Mesenchymal stem cell (in vitro differentiated cells and primary cell): Measurements from ENCODE around the gene COL27A1.

Experiments used
- DNase-seq: peaks from one replicate; pipeline ENCODE4 v3.0.0-alpha.2; 2013
- H2AFZ ChIP-seq: one replicate; pipeline ENCODE4 v1.6.1; 2013; ENCODE audit warnings: low read depth, mild to moderate bottlenecking, control low read depth, inconsistent platforms, low read length, moderate library complexity
- H2AK5ac ChIP-seq: 2 replicates; pipeline ENCODE4 v1.6.1; 2013; ENCODE audit warnings: low read length, moderate library complexity, mild to moderate bottlenecking, inconsistent platforms; ENCODE audit not compliant: severe bottlenecking
- H2BK120ac ChIP-seq: one replicate; pipeline ENCODE4 v1.6.1; 2013; ENCODE audit warnings: low read depth, mild to moderate bottlenecking, inconsistent platforms, low read length, moderate library complexity
- H2BK12ac ChIP-seq, 2 experiments: one replicate each; pipeline ENCODE4 v1.6.1; 2013; ENCODE audit warnings: inconsistent platforms in 2 of 2, low read length in 2 of 2, mild to moderate bottlenecking in 2 of 2, moderate library complexity in 2 of 2, control low read depth in 1 of 2
- H2BK15ac ChIP-seq: one replicate; pipeline ENCODE4 v1.6.1; 2013; ENCODE audit warnings: mild to moderate bottlenecking, low read depth, inconsistent platforms; ENCODE audit not compliant: poor library complexity, severe bottlenecking
- H2BK5ac ChIP-seq: 2 replicates; pipeline ENCODE4 v1.6.1; 2013; ENCODE audit warnings: low read depth, mild to moderate bottlenecking, low read length, control low read depth, inconsistent platforms; ENCODE audit not compliant: poor library complexity, severe bottlenecking
- H3K14ac ChIP-seq, 2 experiments: one replicate each; pipeline ENCODE4 v1.6.1; 2013; ENCODE audit warnings: inconsistent platforms in 2 of 2, low read length in 2 of 2, control low read depth in 1 of 2, mild to moderate bottlenecking in 1 of 2, moderate library complexity in 1 of 2
- H3K18ac ChIP-seq, 2 experiments: one replicate each; pipeline ENCODE4 v1.6.1; 2013; ENCODE audit warnings: inconsistent platforms in 2 of 2, low read length in 2 of 2, control low read depth in 1 of 2, low read depth in 1 of 2, mild to moderate bottlenecking in 1 of 2
- H3K23ac ChIP-seq, 2 experiments: one replicate each; pipeline ENCODE4 v1.6.1; 2013; ENCODE audit warnings: inconsistent platforms in 2 of 2, low read length in 2 of 2, mild to moderate bottlenecking in 2 of 2, moderate library complexity in 2 of 2, control low read depth in 1 of 2
- H3K27ac ChIP-seq: 2 replicates; pipeline ENCODE4 v1.5.1; 2013; ENCODE audit warnings: mild to moderate bottlenecking, moderate library complexity, low read length, control low read depth, inconsistent platforms; ENCODE audit not compliant: poor library complexity, severe bottlenecking
- H3K27me3 ChIP-seq, 2 experiments: 2 replicates each; pipeline versions ENCODE4 v1.6.1 to v1.7.0; 2013; ENCODE audit warnings: low read length in 2 of 2, mild to moderate bottlenecking in 2 of 2, moderate library complexity in 2 of 2, control low read depth in 1 of 2, inconsistent platforms in 1 of 2; ENCODE audit not compliant: control insufficient read depth in 1 of 2, insufficient read depth in 1 of 2
- H3K36me3 ChIP-seq, 2 experiments: 2 replicates each; pipeline versions ENCODE4 v1.6.1 to v1.7.0; 2013; ENCODE audit warnings: low read length in 2 of 2, control low read depth in 1 of 2, inconsistent platforms in 1 of 2, low read depth in 1 of 2, mild to moderate bottlenecking in 1 of 2; ENCODE audit not compliant: insufficient read depth in 2 of 2, control insufficient read depth in 1 of 2
- H3K4ac ChIP-seq, 2 experiments: one replicate each; pipeline ENCODE4 v1.6.1; 2013; ENCODE audit warnings: inconsistent platforms in 2 of 2, low read length in 2 of 2, mild to moderate bottlenecking in 2 of 2, moderate library complexity in 2 of 2, control low read depth in 1 of 2, low read depth in 1 of 2
- H3K4me1 ChIP-seq: 2 replicates; pipeline ENCODE4 v1.6.1; 2013; ENCODE audit warnings: low read depth, low read length, control low read depth; ENCODE audit not compliant: control insufficient read depth, insufficient read depth
- H3K4me2 ChIP-seq: 2 replicates; pipeline ENCODE4 v1.6.1; 2013; ENCODE audit warnings: low read length, mild to moderate bottlenecking, inconsistent platforms; ENCODE audit not compliant: poor library complexity, severe bottlenecking
- H3K4me3 ChIP-seq, 2 experiments: 2 replicates each; pipeline versions ENCODE4 v1.5.1 to v1.7.0; 2013; ENCODE audit warnings: low read length in 2 of 2, mild to moderate bottlenecking in 2 of 2, control low read depth in 1 of 2, low read depth in 1 of 2; ENCODE audit not compliant: insufficient read depth in 1 of 2
- H3K79me1 ChIP-seq: replicated peaks from 2 replicates; pipeline ENCODE4 v1.6.1; 2013; ENCODE audit warnings: mild to moderate bottlenecking, control low read depth, low read length, inconsistent platforms; ENCODE audit not compliant: poor library complexity, severe bottlenecking
- H3K9ac ChIP-seq: 2 replicates; pipeline ENCODE4 v1.7.0; 2013; ENCODE audit warnings: mild to moderate bottlenecking, low read length, moderate library complexity
- H3K9me3 ChIP-seq: 2 replicates; pipeline ENCODE4 v1.7.0; 2013; ENCODE audit warnings: mild to moderate bottlenecking, low read length; ENCODE audit not compliant: control insufficient read depth
- H4K8ac ChIP-seq: one replicate; pipeline ENCODE4 v1.6.1; 2013; ENCODE audit warnings: inconsistent platforms, mild to moderate bottlenecking, low read length, moderate library complexity
- H4K91ac ChIP-seq: one replicate; pipeline ENCODE4 v1.6.1; 2013; ENCODE audit warnings: mild to moderate bottlenecking, low read length, inconsistent platforms
- WGBS: methylation state at CpG from one replicate; pipeline ENCODE4 v1.1.7; 2013; ENCODE audit warnings: mixed read lengths; 5-methylcytosine and 5-hydroxymethylcytosine counted together

Gene COL27A1

GRCh38 chr9:114185570-114186490 lies 30.5 kb downstream of the COL27A1 start:
- Histone ChIP-seq H4K8ac (no peak overlapping the region), H3K27ac (no peak overlapping the region), H3K18ac (no peak overlapping the region), H3K9me3 (peaks cover 16% of the 10 kb centered on the region), H4K91ac (no peak overlapping the region), H3K36me3 (peaks cover 6 to 59% of the 10 kb centered on the region in 2 experiments), H3K27me3 (no peaks in the 10 kb centered on the region), H2AFZ (no peak overlapping the region), H3K4ac (no peak overlapping the region), H2BK12ac (no peak overlapping the region), H3K9ac (no peak overlapping the region), H3K4me1 (peaks cover 18% of the 10 kb centered on the region), H2AK5ac (no peak overlapping the region), H3K4me2 (no peak overlapping the region), H3K4me3 (no peak overlapping the region), H3K79me1 (peaks cover 36% of the 10 kb centered on the region), H2BK120ac (no peak overlapping the region), H2BK15ac (no peak overlapping the region), H3K23ac (no peak overlapping the region), H2BK5ac (no peak overlapping the region), H3K14ac (no peak overlapping the region)
- DNase-seq = no peak
- 97% methylated on average over 10 of the region's 11 CpGs for WGBS

- WGBS = 95% methylated on average over 5 of the region's 5 CpGs
- Histone ChIP-seq H3K9me3 (peaks cover 16% of the 10 kb centered on the region), H3K4me3 (no peak overlapping the region)
These were observed 31.4 kb downstream of the COL27A1 start for GRCh38 chr9:114186605-114187289.

GRCh38 chr9:114187827-114188226 lies 32.5 kb downstream of the COL27A1 start:
- no peak overlapping the region for H2BK120ac ChIP-seq
- no peak overlapping the region for H4K91ac ChIP-seq
- no peak overlapping the region for H2BK12ac ChIP-seq
- no peak for DNase-seq
- no peak overlapping the region for H3K14ac ChIP-seq
- WGBS = 100% methylated on average over 2 of the region's 3 CpGs
- H3K4me3 ChIP-seq = no peak overlapping the region
- H3K27me3 ChIP-seq = no peaks in the 10 kb centered on the region
- H3K36me3 ChIP-seq = peaks cover 6 to 65% of the 10 kb centered on the region in 2 experiments
- no peak overlapping the region for H3K18ac ChIP-seq
- H3K27ac ChIP-seq = no peak overlapping the region
- H2BK15ac ChIP-seq = no peak overlapping the region
- no peak overlapping the region for H2AK5ac ChIP-seq
- peaks cover 4% of the 10 kb centered on the region for H3K4me1 ChIP-seq
- no peak overlapping the region for H3K23ac ChIP-seq
- H3K4me2 ChIP-seq = no peak overlapping the region
- H2AFZ ChIP-seq = no peak overlapping the region
- H3K9me3 ChIP-seq = peaks cover 16% of the 10 kb centered on the region
- no peak overlapping the region for H3K4ac ChIP-seq
- no peak overlapping the region for H2BK5ac ChIP-seq
- peaks cover 37% of the 10 kb centered on the region for H3K79me1 ChIP-seq
- no peak overlapping the region for H4K8ac ChIP-seq
- no peak overlapping the region for H3K9ac ChIP-seq

More at GRCh38 chr9:114186605-114187289, 31.4 kb downstream of the COL27A1 start:
- H3K4ac ChIP-seq = no peak overlapping the region
- no peak overlapping the region for H3K14ac ChIP-seq
- H3K18ac ChIP-seq = no peak overlapping the region
- no peak for DNase-seq
- no peak overlapping the region for H3K4me2 ChIP-seq
- no peak overlapping the region for H2BK5ac ChIP-seq
- H3K4me1 ChIP-seq = peaks cover 10% of the 10 kb centered on the region
- H2BK15ac ChIP-seq = no peak overlapping the region
- no peaks in the 10 kb centered on the region for H3K27me3 ChIP-seq
- no peak overlapping the region for H2BK120ac ChIP-seq
- H4K8ac ChIP-seq = no peak overlapping the region
- H4K91ac ChIP-seq = no peak overlapping the region
- H3K36me3 ChIP-seq = peaks cover 6 to 62% of the 10 kb centered on the region in 2 experiments
- no peak overlapping the region for H2AFZ ChIP-seq
- no peak overlapping the region for H3K9ac ChIP-seq
- H3K23ac ChIP-seq = no peak overlapping the region
- H2BK12ac ChIP-seq = no peak overlapping the region
- no peak overlapping the region for H3K27ac ChIP-seq
- H3K79me1 ChIP-seq = peaks cover 36% of the 10 kb centered on the region
- H2AK5ac ChIP-seq = no peak overlapping the region
